DOHH2 (cell line): ENCODE measurements around the gene RGS10.

Experiments used
- H3F3A ChIP-seq: fragments of 200-600 bp; sonication (generic), shearing (Covaris generic); 2 replicates; pipeline ENCODE4 v1.6.0; 2016; ENCODE audit warnings: antibody characterized with exemption, mild to moderate bottlenecking; ENCODE audit not compliant: control insufficient read depth, insufficient read depth
- H3K27ac ChIP-seq: fragments of 200-600 bp; sonication (generic); 2 replicates; pipeline ENCODE4 v1.5.1; 2014; ENCODE audit warnings: low read depth, mild to moderate bottlenecking, low read length, moderate library complexity
- H3K27me3 ChIP-seq: fragments of 200-600 bp; sonication (generic); 2 replicates; pipeline ENCODE4 v1.6.1; 2014; ENCODE audit warnings: mild to moderate bottlenecking, low read length, mixed read lengths; ENCODE audit not compliant: control insufficient read depth
- H3K36me3 ChIP-seq: fragments of 200-600 bp; sonication (generic); 2 replicates; pipeline ENCODE4 v1.6.1; 2014; ENCODE audit warnings: mild to moderate bottlenecking, low read length, moderate library complexity, mixed read lengths; ENCODE audit not compliant: control insufficient read depth
- H3K4me1 ChIP-seq: fragments of 200-600 bp; sonication (generic); 2 replicates; pipeline ENCODE4 v1.6.1; 2014; ENCODE audit warnings: mild to moderate bottlenecking, low read length, mixed read lengths; ENCODE audit not compliant: control insufficient read depth
- H3K4me2 ChIP-seq: fragments of 200-600 bp; sonication (generic); 2 replicates; pipeline ENCODE4 v1.6.0; 2014; ENCODE audit warnings: mild to moderate bottlenecking, low read length, moderate library complexity
- H3K4me3 ChIP-seq: fragments of 200-600 bp; sonication (generic); 2 replicates; pipeline ENCODE4 v1.5.1; 2014; ENCODE audit warnings: mild to moderate bottlenecking, low read length, mixed read lengths
- H3K79me2 ChIP-seq: fragments of 200-600 bp; sonication (generic); 2 replicates; pipeline ENCODE4 v1.6.1; 2014; ENCODE audit warnings: mild to moderate bottlenecking, low read length, mixed read lengths; ENCODE audit not compliant: control insufficient read depth
- H3K9me2 ChIP-seq: fragments of 200-600 bp; sonication (generic); replicated peaks from 2 replicates; pipeline ENCODE4 v1.6.1; 2014; ENCODE audit warnings: mild to moderate bottlenecking, low read length, mixed read lengths; ENCODE audit not compliant: control insufficient read depth
- H3K9me3 ChIP-seq: fragments of 200-600 bp; sonication (generic); 2 replicates; pipeline ENCODE4 v1.6.1; 2014; ENCODE audit warnings: antibody characterized with exemption, low read length, mixed read lengths; ENCODE audit not compliant: control insufficient read depth, insufficient read depth
- H4K20me1 ChIP-seq: fragments of 200-600 bp; sonication (generic); 2 replicates; pipeline ENCODE4 v1.6.0; 2014; ENCODE audit warnings: low read depth, mild to moderate bottlenecking, antibody characterized with exemption, low read length, moderate library complexity; ENCODE audit not compliant: control insufficient read depth, insufficient read depth
- EZH2phosphoT487 ChIP-seq: fragments of 200-600 bp; sonication (generic); IDR thresholded peaks from 2 replicates; pipeline ENCODE4 v1.6.1; 2017; ENCODE audit warnings: borderline replicate concordance, mild to moderate bottlenecking, antibody characterized with exemption, low read length, moderate library complexity, mixed read lengths
- TF ChIP-seq, protein P1 (sequence below): fragments of 200-600 bp; sonication (generic); IDR thresholded peaks from one replicate; pipeline ENCODE4 v1.5.1; 2014; ENCODE audit warnings: antibody characterized with exemption, mild to moderate bottlenecking, low read depth, low read length; ENCODE audit not compliant: poor library complexity, severe bottlenecking

The RGS10 gene

DNA sequence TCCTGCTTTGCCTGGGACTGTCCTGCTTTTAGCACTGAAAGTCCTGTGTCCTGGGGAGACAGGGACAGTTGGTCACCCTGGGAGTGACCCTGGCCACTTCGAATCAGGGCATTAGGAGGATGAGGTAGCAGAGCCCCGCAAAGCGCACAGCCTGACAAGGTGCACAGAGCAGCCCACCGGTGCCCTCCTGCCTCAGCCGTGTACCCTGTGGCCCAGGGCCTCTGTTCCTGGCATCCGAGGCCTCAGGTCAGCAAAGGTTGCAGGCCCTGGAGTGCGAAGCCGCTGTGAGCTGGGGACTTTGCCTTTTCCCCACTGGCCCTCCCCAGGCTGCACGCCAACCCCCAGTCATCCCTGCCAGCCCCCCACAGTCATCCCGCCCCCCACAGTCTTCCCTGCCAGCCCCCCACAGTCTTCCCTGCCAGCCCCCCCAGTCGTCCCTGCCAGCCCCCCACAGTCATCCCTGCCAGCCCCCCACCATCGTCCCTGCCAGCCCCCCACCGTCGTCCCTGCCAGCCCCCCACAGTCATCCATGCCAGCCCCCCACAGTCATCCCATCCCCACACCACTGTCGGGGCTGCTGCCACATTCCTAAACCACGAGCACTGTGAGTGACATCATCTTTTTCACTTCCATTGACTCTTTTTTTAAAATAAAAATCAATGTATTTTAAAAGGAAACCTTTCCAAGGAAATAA lies 91.8 kb downstream of the RGS10 start:
- Histone ChIP-seq H3K79me2 (no peaks in the 10 kb centered on the region), H4K20me1 (no peaks in the 10 kb centered on the region), H3K9me3 (no peaks in the 10 kb centered on the region), H3K4me1 (peaks cover 20% of the 10 kb centered on the region), H3K27me3 (no peaks in the 10 kb centered on the region), H3K4me2 (no peak overlapping the region), H3F3A (no peaks in the 10 kb centered on the region), H3K9me2 (no peaks in the 10 kb centered on the region), H3K4me3 (no peak overlapping the region), H3K27ac (no peak overlapping the region), H3K36me3 (no peaks in the 10 kb centered on the region)
- TF ChIP-seq, protein P1, sequence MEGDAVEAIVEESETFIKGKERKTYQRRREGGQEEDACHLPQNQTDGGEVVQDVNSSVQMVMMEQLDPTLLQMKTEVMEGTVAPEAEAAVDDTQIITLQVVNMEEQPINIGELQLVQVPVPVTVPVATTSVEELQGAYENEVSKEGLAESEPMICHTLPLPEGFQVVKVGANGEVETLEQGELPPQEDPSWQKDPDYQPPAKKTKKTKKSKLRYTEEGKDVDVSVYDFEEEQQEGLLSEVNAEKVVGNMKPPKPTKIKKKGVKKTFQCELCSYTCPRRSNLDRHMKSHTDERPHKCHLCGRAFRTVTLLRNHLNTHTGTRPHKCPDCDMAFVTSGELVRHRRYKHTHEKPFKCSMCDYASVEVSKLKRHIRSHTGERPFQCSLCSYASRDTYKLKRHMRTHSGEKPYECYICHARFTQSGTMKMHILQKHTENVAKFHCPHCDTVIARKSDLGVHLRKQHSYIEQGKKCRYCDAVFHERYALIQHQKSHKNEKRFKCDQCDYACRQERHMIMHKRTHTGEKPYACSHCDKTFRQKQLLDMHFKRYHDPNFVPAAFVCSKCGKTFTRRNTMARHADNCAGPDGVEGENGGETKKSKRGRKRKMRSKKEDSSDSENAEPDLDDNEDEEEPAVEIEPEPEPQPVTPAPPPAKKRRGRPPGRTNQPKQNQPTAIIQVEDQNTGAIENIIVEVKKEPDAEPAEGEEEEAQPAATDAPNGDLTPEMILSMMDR: no peak
- no peak for TF ChIP-seq EZH2phosphoT487
